ENCODE measurements around the gene STAB1.

STAB1 gene

GRCh38 chr3:52532838-52533622, 37.9 kb downstream of the STAB1 start:
- H3K27ac ChIP-seq (replicated peaks), result peak overlapping the region; percentile 39
- DNase-seq (ENCODE audit: low read depth in 1 of 2, low spot score in 1 of 2), result peak in 1 of 2 experiments; percentile 36
- H3K4me3 ChIP-seq (replicated peaks; ENCODE audit: insufficient read depth, low read length), result peak overlapping the region; percentile 59
- no peaks in the 10 kb centered on the region for H3K27me3 ChIP-seq (ENCODE audit: insufficient read depth, poor library complexity, severe bottlenecking)
- TF ChIP-seq GABPA (IDR thresholded peaks at IDR 0.05; ENCODE audit: low read depth) (no peak), REST (IDR thresholded peaks at IDR 0.05; ENCODE audit: insufficient replicate concordance, low read depth) (no peak), POLR2AphosphoS5 (IDR thresholded peaks at IDR 0.05; ENCODE audit: low read depth) (no peak), SPI1 (IDR thresholded peaks at IDR 0.05; ENCODE audit: borderline replicate concordance, low read depth) (no peak)
- TF ChIP-seq, protein P1, sequence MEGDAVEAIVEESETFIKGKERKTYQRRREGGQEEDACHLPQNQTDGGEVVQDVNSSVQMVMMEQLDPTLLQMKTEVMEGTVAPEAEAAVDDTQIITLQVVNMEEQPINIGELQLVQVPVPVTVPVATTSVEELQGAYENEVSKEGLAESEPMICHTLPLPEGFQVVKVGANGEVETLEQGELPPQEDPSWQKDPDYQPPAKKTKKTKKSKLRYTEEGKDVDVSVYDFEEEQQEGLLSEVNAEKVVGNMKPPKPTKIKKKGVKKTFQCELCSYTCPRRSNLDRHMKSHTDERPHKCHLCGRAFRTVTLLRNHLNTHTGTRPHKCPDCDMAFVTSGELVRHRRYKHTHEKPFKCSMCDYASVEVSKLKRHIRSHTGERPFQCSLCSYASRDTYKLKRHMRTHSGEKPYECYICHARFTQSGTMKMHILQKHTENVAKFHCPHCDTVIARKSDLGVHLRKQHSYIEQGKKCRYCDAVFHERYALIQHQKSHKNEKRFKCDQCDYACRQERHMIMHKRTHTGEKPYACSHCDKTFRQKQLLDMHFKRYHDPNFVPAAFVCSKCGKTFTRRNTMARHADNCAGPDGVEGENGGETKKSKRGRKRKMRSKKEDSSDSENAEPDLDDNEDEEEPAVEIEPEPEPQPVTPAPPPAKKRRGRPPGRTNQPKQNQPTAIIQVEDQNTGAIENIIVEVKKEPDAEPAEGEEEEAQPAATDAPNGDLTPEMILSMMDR (IDR thresholded peaks at IDR 0.05; ENCODE audit: insufficient read depth, low read length), result no peak

DNA sequence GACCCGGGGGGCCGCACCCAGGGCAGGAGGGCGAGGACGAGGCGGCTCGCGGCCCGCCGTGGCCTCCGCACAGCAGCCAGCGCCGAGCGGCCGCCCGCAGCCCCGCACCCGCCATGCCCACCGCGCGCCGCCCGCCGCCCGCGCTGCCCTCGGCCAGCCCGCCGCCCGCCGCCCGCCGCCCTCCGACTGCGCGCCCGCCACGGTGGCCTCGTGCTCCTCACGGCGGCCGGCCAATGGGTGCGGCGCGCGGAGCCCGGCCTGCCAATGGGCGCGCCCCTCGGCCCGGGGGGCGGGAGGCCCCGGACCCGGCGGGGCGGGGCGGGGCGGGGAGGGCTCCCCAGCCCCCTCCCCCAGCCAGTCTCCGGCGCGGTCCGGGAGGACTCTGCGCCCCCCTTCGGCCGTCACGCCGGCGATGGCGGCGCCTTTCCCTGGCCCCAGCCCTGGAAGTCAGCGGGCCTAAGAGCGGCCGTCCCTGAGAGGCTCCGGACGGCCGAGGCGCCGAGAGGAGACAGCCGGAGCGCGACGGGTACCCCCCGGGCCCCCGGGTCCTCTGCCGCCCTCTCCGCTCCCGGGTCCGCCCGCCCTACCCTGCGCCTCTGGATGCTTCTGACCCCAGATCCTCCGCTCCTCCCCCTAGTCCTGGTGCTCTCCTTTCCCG, 38.6 kb downstream of the STAB1 start, which contains the start of gene NT5DC2:
Gene NT5DC2 (minus strand): TSS at position 235 of the 658 bp plus-strand sequence. CDS start 120 bp downstream, at position 115.
- peak within 1 kb of the TSS; percentile 59 for H3K4me3 ChIP-seq (replicated peaks; ENCODE audit: insufficient read depth, low read length)
- no peaks in the 10 kb centered on the region for H3K27me3 ChIP-seq (ENCODE audit: insufficient read depth, poor library complexity, severe bottlenecking)
- H3K27ac ChIP-seq (replicated peaks), result peak within 1 kb of the TSS; percentile 39
- DNase-seq (ENCODE audit: low read depth in 1 of 2, low spot score in 1 of 2), result peak in 1 of 2 experiments; percentile 34
- TF ChIP-seq POLR2AphosphoS5 (IDR thresholded peaks at IDR 0.05; ENCODE audit: low read depth) (no peak), REST (IDR thresholded peaks at IDR 0.05; ENCODE audit: insufficient replicate concordance, low read depth) (no peak), GABPA (IDR thresholded peaks at IDR 0.05; ENCODE audit: low read depth) (no peak), SPI1 (IDR thresholded peaks at IDR 0.05; ENCODE audit: borderline replicate concordance, low read depth) (no peak)
- TF ChIP-seq, protein P1 (IDR thresholded peaks at IDR 0.05; ENCODE audit: insufficient read depth, low read length), result no peak

GRCh38 chr3:52534281-52535183, 39.4 kb downstream of the STAB1 start:
- Histone ChIP-seq H3K4me3 (replicated peaks; ENCODE audit: insufficient read depth, low read length) (peak overlapping the region; percentile 40), H3K27ac (replicated peaks) (no peak overlapping the region), H3K27me3 (ENCODE audit: insufficient read depth, poor library complexity, severe bottlenecking) (no peaks in the 10 kb centered on the region)
- TF ChIP-seq SPI1 (IDR thresholded peaks at IDR 0.05; ENCODE audit: borderline replicate concordance, low read depth) (no peak), REST (IDR thresholded peaks at IDR 0.05; ENCODE audit: insufficient replicate concordance, low read depth) (no peak), POLR2AphosphoS5 (IDR thresholded peaks at IDR 0.05; ENCODE audit: low read depth) (no peak), GABPA (IDR thresholded peaks at IDR 0.05; ENCODE audit: low read depth) (no peak)
- TF ChIP-seq, protein P1 (IDR thresholded peaks at IDR 0.05; ENCODE audit: insufficient read depth, low read length), result no peak
- no peak for DNase-seq (ENCODE audit: low read depth in 1 of 2, low spot score in 1 of 2)

All from HL-60 (cell line).